HUES48 (cell line): ENCODE measurements around the gene RAI1.

ENCODE experiments used
- H3K27ac ChIP-seq: one replicate; pipeline ENCODE4 v1.7.0; 2013; ENCODE audit warnings: low read depth, low read length, inconsistent platforms
- H3K27me3 ChIP-seq: 2 replicates; pipeline ENCODE4 v1.6.1; 2013; ENCODE audit warnings: mild to moderate bottlenecking, low read length; ENCODE audit not compliant: control insufficient read depth, insufficient read depth
- H3K36me3 ChIP-seq: 2 replicates; pipeline ENCODE4 v1.6.1; 2013; ENCODE audit warnings: low read length; ENCODE audit not compliant: control insufficient read depth, insufficient read depth
- H3K4me1 ChIP-seq: 2 replicates; pipeline ENCODE4 v1.6.1; 2013; ENCODE audit warnings: mild to moderate bottlenecking, low read length; ENCODE audit not compliant: control insufficient read depth, insufficient read depth
- H3K4me3 ChIP-seq: 2 replicates; pipeline ENCODE4 v1.5.1; 2013; ENCODE audit warnings: mild to moderate bottlenecking, low read depth, low read length
- H3K9ac ChIP-seq: 2 replicates; pipeline ENCODE4 v1.6.1; 2013; ENCODE audit warnings: mild to moderate bottlenecking, low read depth, low read length, moderate library complexity
- H3K9me3 ChIP-seq: 2 replicates; pipeline ENCODE4 v1.6.1; 2013; ENCODE audit warnings: low read length; ENCODE audit not compliant: control insufficient read depth, insufficient read depth

Gene RAI1

GRCh38 chr17:17813055-17813724 lies 131.9 kb downstream of the RAI1 start:
- H3K4me1 ChIP-seq = peaks cover 17% of the 10 kb centered on the region
- no peaks in the 10 kb centered on the region for H3K9me3 ChIP-seq
- no peak overlapping the region for H3K9ac ChIP-seq
- no peak overlapping the region for H3K4me3 ChIP-seq
- H3K27me3 ChIP-seq = peaks cover 27% of the 10 kb centered on the region
- no peak overlapping the region for H3K27ac ChIP-seq
- H3K36me3 ChIP-seq = peaks cover 44% of the 10 kb centered on the region

GRCh38 chr17:17813725-17814095 lies 132.5 kb downstream of the RAI1 start:
- no peak overlapping the region for H3K4me3 ChIP-seq
- peaks cover 23% of the 10 kb centered on the region for H3K27me3 ChIP-seq
- H3K9ac ChIP-seq = no peak overlapping the region
- peaks cover 17% of the 10 kb centered on the region for H3K4me1 ChIP-seq
- H3K9me3 ChIP-seq = no peaks in the 10 kb centered on the region
- H3K27ac ChIP-seq = no peak overlapping the region
- H3K36me3 ChIP-seq = peaks cover 48% of the 10 kb centered on the region

- Histone ChIP-seq H3K27me3 (peaks cover 16% of the 10 kb centered on the region), H3K36me3 (peaks cover 56% of the 10 kb centered on the region), H3K27ac (no peak overlapping the region), H3K4me1 (peaks cover 17% of the 10 kb centered on the region), H3K9me3 (no peaks in the 10 kb centered on the region), H3K9ac (no peak overlapping the region), H3K4me3 (no peak overlapping the region)
Observed at GRCh38 chr17:17814162-17815061, 133.2 kb downstream of the RAI1 start.

GRCh38 chr17:17815062-17815406 lies 133.8 kb downstream of the RAI1 start:
- Histone ChIP-seq H3K9me3 (no peaks in the 10 kb centered on the region), H3K4me1 (peaks cover 17% of the 10 kb centered on the region)

GRCh38 chr17:17815436-17816200 lies 134.4 kb downstream of the RAI1 start:
- Histone ChIP-seq H3K9ac (no peak overlapping the region), H3K27me3 (peaks cover 6% of the 10 kb centered on the region), H3K36me3 (peaks cover 60% of the 10 kb centered on the region), H3K4me3 (no peak overlapping the region), H3K9me3 (no peaks in the 10 kb centered on the region), H3K4me1 (peaks cover 16% of the 10 kb centered on the region), H3K27ac (no peak overlapping the region)

More at GRCh38 chr17:17815062-17815406, 133.8 kb downstream of the RAI1 start:
- no peak overlapping the region for H3K27ac ChIP-seq
- no peak overlapping the region for H3K4me3 ChIP-seq
- no peak overlapping the region for H3K9ac ChIP-seq
- H3K27me3 ChIP-seq = peaks cover 12% of the 10 kb centered on the region
- peaks cover 60% of the 10 kb centered on the region for H3K36me3 ChIP-seq

- peaks cover 13% of the 10 kb centered on the region for H3K4me1 ChIP-seq
- H3K27ac ChIP-seq = no peak overlapping the region
- H3K4me3 ChIP-seq = no peak overlapping the region
- no peaks in the 10 kb centered on the region for H3K9me3 ChIP-seq
- H3K9ac ChIP-seq = no peak overlapping the region
- H3K27me3 ChIP-seq = no peaks in the 10 kb centered on the region
- H3K36me3 ChIP-seq = peaks cover 60% of the 10 kb centered on the region
Observed at GRCh38 chr17:17816240-17816814, 135.1 kb downstream of the RAI1 start.

- peaks cover 60% of the 10 kb centered on the region for H3K36me3 ChIP-seq
- peaks cover 8% of the 10 kb centered on the region for H3K4me1 ChIP-seq
- H3K27ac ChIP-seq = no peak overlapping the region
- no peak overlapping the region for H3K4me3 ChIP-seq
- H3K9ac ChIP-seq = no peak overlapping the region
- no peaks in the 10 kb centered on the region for H3K27me3 ChIP-seq
- no peaks in the 10 kb centered on the region for H3K9me3 ChIP-seq
Observed at GRCh38 chr17:17816831-17817551, 135.7 kb downstream of the RAI1 start.

GRCh38 chr17:17817552-17817947 lies 136.3 kb downstream of the RAI1 start:
- H3K4me3 ChIP-seq = no peak overlapping the region
- peaks cover 5% of the 10 kb centered on the region; the same call in 1 of the 2 replicates for H3K27me3 ChIP-seq
- no peak overlapping the region for H3K27ac ChIP-seq
- no peaks in the 10 kb centered on the region for H3K9me3 ChIP-seq
- peaks cover 60% of the 10 kb centered on the region for H3K36me3 ChIP-seq
- H3K4me1 ChIP-seq = peaks cover 5% of the 10 kb centered on the region; the same call in 1 of the 2 replicates
- H3K9ac ChIP-seq = no peak overlapping the region

- no peak overlapping the region for H3K9ac ChIP-seq
- H3K36me3 ChIP-seq = peaks cover 59% of the 10 kb centered on the region
- H3K4me1 ChIP-seq = peaks cover 11% of the 10 kb centered on the region; the same call in 1 of the 2 replicates
- H3K4me3 ChIP-seq = no peak overlapping the region
- no peaks in the 10 kb centered on the region for H3K9me3 ChIP-seq
- no peak overlapping the region for H3K27ac ChIP-seq
- peaks cover 11% of the 10 kb centered on the region; the same call in 1 of the 2 replicates for H3K27me3 ChIP-seq
Observed at GRCh38 chr17:17818088-17818526, 136.8 kb downstream of the RAI1 start.

- no peaks in the 10 kb centered on the region for H3K9me3 ChIP-seq
- no peak overlapping the region for H3K27ac ChIP-seq
- H3K36me3 ChIP-seq = peaks cover 51% of the 10 kb centered on the region
- peaks cover 12% of the 10 kb centered on the region; the same call in 1 of the 2 replicates for H3K27me3 ChIP-seq
- peaks cover 15% of the 10 kb centered on the region for H3K4me1 ChIP-seq
- H3K9ac ChIP-seq = no peak overlapping the region
- H3K4me3 ChIP-seq = no peak overlapping the region
Observed at GRCh38 chr17:17819111-17819510, 137.9 kb downstream of the RAI1 start.
